GM12878 (cell line): ENCODE measurements around the gene SATL1. TPM values are rescaled to one million over a fixed set of nuclear protein-coding genes. Genes with fewer than 3 reads are reported as not detected.
A peak's percentile ranks its signal among the peaks of the same experiment; 100 is the strongest.

Source experiments
- ATAC-seq: fragments of 200-7000 bp; cut with Tn5 transposase; 3 replicates; pipeline ENCODE4 v1.9.1; 2020; ENCODE audit warnings: mild to moderate bottlenecking, moderate library complexity
- BruUV-seq: library from RNA; stranded (reverse); fragments of 400-500 nt; replicated peaks from 2 replicates; lab custom pipeline; 2021; lab: Mats Ljungman, UMichigan
- CTCF ChIA-PET: fragments of 300-600 bp; sonication (Branson Sonifier 250); formaldehyde crosslinking; extraction: SDS; loops from one replicate; lab custom pipeline; 2021; ENCODE audit warnings: inconsistent platforms; lab: Yijun Ruan, JAX
- POLR2A ChIA-PET: fragments of 350-600 bp; formaldehyde crosslinking; extraction: SDS; loops from one replicate; lab custom pipeline; 2021; ENCODE audit warnings: inconsistent platforms; lab: Charles Lee
- RAD21 ChIA-PET: fragments of 300-600 bp; sonication (Branson Sonifier 250); formaldehyde crosslinking; loops from one replicate; lab custom pipeline; 2023; ENCODE audit warnings: antibody characterized with exemption; ENCODE audit not compliant: unreplicated experiment; lab: Charles Lee
- SMC1A ChIA-PET: fragments of 300-600 bp; sonication (Branson Sonifier 250); formaldehyde crosslinking; loops from one replicate; lab custom pipeline; 2023; ENCODE audit not compliant: unreplicated experiment, uncharacterized antibody; lab: Charles Lee
- DNase-seq: peaks from one replicate; pipeline ENCODE4 v3.0.0-alpha.2; 2011; ENCODE audit warnings: low read depth, low spot score
- FAIRE-seq: peaks from 3 replicates; lab custom pipeline; 2011; peaks lifted over from hg19 to GRCh38; lab: Jason Lieb, UNC
- H2AFZ ChIP-seq: 2 replicates; pipeline ENCODE4 v1.6.0; 2011; ENCODE audit warnings: low read depth, low read length, control low read depth; ENCODE audit not compliant: control insufficient read depth
- H3K27ac ChIP-seq: 2 replicates; pipeline ENCODE4 v1.5.1; 2011; ENCODE audit warnings: control low read depth; ENCODE audit not compliant: control insufficient read depth, insufficient read depth
- H3K27me3 ChIP-seq, 2 experiments: replicated peaks in 1 of 2; 2 replicates each; pipeline versions ENCODE4 v1.6.0 to v1.6.1; 2011; ENCODE audit warnings: low read length in 1 of 2; ENCODE audit not compliant: control insufficient read depth in 2 of 2, insufficient read depth in 2 of 2
- H3K36me3 ChIP-seq, 2 experiments: 2 replicates each; pipeline ENCODE4 v1.5.1; 2011; ENCODE audit warnings: low read length in 1 of 2; ENCODE audit not compliant: control insufficient read depth in 2 of 2, insufficient read depth in 2 of 2
- H3K4me1 ChIP-seq: 2 replicates; pipeline ENCODE4 v1.6.1; 2011; ENCODE audit warnings: mild to moderate bottlenecking, low read length, moderate library complexity, mixed read lengths; ENCODE audit not compliant: control insufficient read depth, insufficient read depth
- H3K4me2 ChIP-seq: 2 replicates; pipeline ENCODE4 v1.6.0; 2011; ENCODE audit warnings: control low read depth; ENCODE audit not compliant: control insufficient read depth, insufficient read depth
- H3K4me3 ChIP-seq: fragments of 200-600 bp; sonication (generic); 2 replicates; pipeline ENCODE4 v1.5.1; 2016
- H3K79me2 ChIP-seq: 2 replicates; pipeline ENCODE4 v1.6.0; 2011; ENCODE audit warnings: low read length; ENCODE audit not compliant: control insufficient read depth, insufficient read depth
- H3K9ac ChIP-seq: 2 replicates; pipeline ENCODE4 v1.8.0; 2011; ENCODE audit warnings: low read length, control low read depth, mixed read lengths; ENCODE audit not compliant: control insufficient read depth, insufficient read depth
- H3K9me3 ChIP-seq: replicated peaks from 3 replicates; pipeline ENCODE4 v1.5.1; 2011; ENCODE audit warnings: mild to moderate bottlenecking, low read length; ENCODE audit not compliant: control insufficient read depth, insufficient read depth
- H4K20me1 ChIP-seq: 2 replicates; pipeline ENCODE4 v1.6.0; 2011; ENCODE audit not compliant: control insufficient read depth, insufficient read depth
- CEBPB ChIP-seq, 2 experiments: fragments of 150-350 bp in 1 of 2; IDR thresholded peaks; 2 replicates each; pipeline ENCODE4 v1.6.1; 2012 to 2014; ENCODE audit warnings: low read depth in 2 of 2, low read length in 2 of 2, borderline replicate concordance in 1 of 2, inconsistent platforms in 1 of 2
- RB1 ChIP-seq: fragments of 450-650 bp; formaldehyde crosslinking; IDR thresholded peaks from 2 replicates; pipeline ENCODE4 v1.6.1; 2017; ENCODE audit warnings: mild to moderate bottlenecking, borderline replicate concordance
- RFX5 ChIP-seq: IDR thresholded peaks from 2 replicates; pipeline ENCODE4 v1.6.1; 2011; ENCODE audit warnings: low read depth, low read length, improper control_type of control experiment
- YY1 ChIP-seq: IDR thresholded peaks from 2 replicates; pipeline ENCODE4 v1.6.1; 2011; ENCODE audit warnings: low read depth, mild to moderate bottlenecking, low read length
- WGBS: methylation state at CpG from one replicate; pipeline ENCODE4 v1.1.6; 2016; ENCODE audit warnings: low lambda C conversion rate; ENCODE audit not compliant: insufficient replicate concordance, insufficient coverage; ENCODE audit errors: missing lambda C conversion rate; 5-methylcytosine and 5-hydroxymethylcytosine counted together
- in situ Hi-C: fragments of 300-500 bp; cut with MboI; formaldehyde crosslinking; loops from 9 replicates; pipeline ENCODE4 v1.14.3; 2018; ENCODE audit warnings: mixed read lengths
- intact Hi-C: fragments of 100-400 bp; cut with micrococcal nuclease; formaldehyde crosslinking; loops from one replicate; pipeline ENCODE4 v1.14.2; 2022; ENCODE audit not compliant: unreplicated experiment
- polyA plus RNA-seq, 11 experiments: library from polyadenylated mRNA; depleted of rRNA in 4 of 11; unstranded in 6 of 11; stranded (reverse) in 5 of 11; fragments of >200 nt; fragmentation: Nextera tagmentation in 4 of 11; fragmentation: Illumina TruSeq in 1 of 11; extraction: Ambion mirVana in 4 of 11; extraction: Trizol in 1 of 11; gene quantifications; 1 replicate in 1 of 11; 2 replicates in 10 of 11; pipeline versions ENCODE4 v1.2.1 to v1.2.3, GENCODE V29; 2011 to 2016; ENCODE audit warnings: inconsistent platforms in 2 of 11, missing spikeins in 2 of 11, low read depth in 1 of 11
- total RNA-seq, 4 experiments: library from RNA; depleted of rRNA in 3 of 4; stranded (reverse); fragments of >200 nt in 3 of 4; fragmentation: Illumina TruSeq in 1 of 4; extraction: Trizol in 1 of 4; gene quantifications; 2 replicates each; pipeline versions ENCODE4 v1.2.1 to v1.2.3, GENCODE V29; 2013 to 2021
- TF ChIP-seq, protein P1 (sequence below): fragments of 450-650 bp; IDR thresholded peaks from 2 replicates; pipeline ENCODE4 v1.6.1; 2017; ENCODE audit warnings: mild to moderate bottlenecking, moderate library complexity
- TF ChIP-seq, protein P2 (sequence below), 3 experiments: IDR thresholded peaks in 2 of 3; conservative IDR thresholded peaks in 1 of 3; 2 replicates each; pipeline ENCODE4 v1.5.1; 2011; ENCODE audit warnings: low read depth in 3 of 3, low read length in 3 of 3, mild to moderate bottlenecking in 3 of 3, control low read depth in 2 of 3, moderate library complexity in 2 of 3, inconsistent platforms in 1 of 3, mixed read lengths in 1 of 3; ENCODE audit not compliant: control insufficient read depth in 2 of 3, insufficient read depth in 1 of 3; ENCODE audit errors: extremely low read depth in 1 of 3

The SATL1 gene
- total and polyA plus RNA-seq, 10 of the 15 experiments (the other 5 are each of a cell fraction or from before 2014, with no cell fraction given), result 0.01 TPM; not detected in 9

DNA sequence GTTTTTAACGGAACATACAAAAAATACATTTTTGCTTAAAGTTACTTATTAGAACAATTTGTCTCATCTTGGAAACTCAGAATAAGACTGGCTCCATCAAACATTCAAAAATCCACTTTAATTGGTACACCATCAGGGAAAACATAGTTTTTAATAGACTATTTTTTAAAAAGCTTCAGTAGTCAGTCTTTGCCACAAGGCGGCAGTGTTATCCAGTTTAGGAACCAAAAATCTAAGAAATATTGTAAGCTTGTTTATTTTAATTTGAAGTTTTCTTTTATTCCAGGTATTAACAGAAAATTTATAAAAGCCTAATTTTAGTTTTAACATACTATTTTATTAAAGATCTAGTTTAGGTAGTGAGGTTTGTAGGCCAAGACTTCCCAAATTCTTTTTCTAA, 132.2 kb downstream of the SATL1 start (continued):
- TF ChIP-seq, protein P1, sequence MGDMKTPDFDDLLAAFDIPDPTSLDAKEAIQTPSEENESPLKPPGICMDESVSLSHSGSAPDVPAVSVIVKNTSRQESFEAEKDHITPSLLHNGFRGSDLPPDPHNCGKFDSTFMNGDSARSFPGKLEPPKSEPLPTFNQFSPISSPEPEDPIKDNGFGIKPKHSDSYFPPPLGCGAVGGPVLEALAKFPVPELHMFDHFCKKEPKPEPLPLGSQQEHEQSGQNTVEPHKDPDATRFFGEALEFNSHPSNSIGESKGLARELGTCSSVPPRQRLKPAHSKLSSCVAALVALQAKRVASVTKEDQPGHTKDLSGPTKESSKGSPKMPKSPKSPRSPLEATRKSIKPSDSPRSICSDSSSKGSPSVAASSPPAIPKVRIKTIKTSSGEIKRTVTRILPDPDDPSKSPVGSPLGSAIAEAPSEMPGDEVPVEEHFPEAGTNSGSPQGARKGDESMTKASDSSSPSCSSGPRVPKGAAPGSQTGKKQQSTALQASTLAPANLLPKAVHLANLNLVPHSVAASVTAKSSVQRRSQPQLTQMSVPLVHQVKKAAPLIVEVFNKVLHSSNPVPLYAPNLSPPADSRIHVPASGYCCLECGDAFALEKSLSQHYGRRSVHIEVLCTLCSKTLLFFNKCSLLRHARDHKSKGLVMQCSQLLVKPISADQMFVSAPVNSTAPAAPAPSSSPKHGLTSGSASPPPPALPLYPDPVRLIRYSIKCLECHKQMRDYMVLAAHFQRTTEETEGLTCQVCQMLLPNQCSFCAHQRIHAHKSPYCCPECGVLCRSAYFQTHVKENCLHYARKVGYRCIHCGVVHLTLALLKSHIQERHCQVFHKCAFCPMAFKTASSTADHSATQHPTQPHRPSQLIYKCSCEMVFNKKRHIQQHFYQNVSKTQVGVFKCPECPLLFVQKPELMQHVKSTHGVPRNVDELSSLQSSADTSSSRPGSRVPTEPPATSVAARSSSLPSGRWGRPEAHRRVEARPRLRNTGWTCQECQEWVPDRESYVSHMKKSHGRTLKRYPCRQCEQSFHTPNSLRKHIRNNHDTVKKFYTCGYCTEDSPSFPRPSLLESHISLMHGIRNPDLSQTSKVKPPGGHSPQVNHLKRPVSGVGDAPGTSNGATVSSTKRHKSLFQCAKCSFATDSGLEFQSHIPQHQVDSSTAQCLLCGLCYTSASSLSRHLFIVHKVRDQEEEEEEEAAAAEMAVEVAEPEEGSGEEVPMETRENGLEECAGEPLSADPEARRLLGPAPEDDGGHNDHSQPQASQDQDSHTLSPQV, result no peak

DNA sequence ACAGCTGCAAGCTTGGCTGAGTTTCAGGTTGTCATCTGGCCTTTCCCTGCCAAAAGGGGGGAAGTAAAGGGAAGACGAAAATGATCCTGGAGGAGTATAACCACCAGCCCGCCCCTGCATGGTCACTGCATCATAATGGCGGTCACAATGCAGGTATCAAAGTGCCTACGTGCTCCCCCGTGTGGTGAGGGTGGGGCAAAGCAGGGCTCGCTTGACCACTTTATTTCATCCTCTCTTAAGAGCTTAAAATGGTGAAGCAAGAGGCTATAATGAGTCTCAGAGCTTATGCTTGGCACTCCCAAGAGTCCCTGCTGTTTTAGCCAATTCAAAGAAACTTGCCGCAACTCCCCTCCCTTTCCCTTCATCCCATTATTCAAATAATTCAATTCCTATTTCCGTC, 134.3 kb downstream of the SATL1 start:
- H3K36me3 ChIP-seq, result no peaks in the 10 kb centered on the region
- 36% methylated on average over 8 of the region's 8 CpGs for whole genome bisulfite sequencing
- no peak overlapping the region for H3K9ac ChIP-seq
- ChIA-PET CTCF (interaction anchor here (0.7 to 6.6 kb wide), 13 partner anchors 9 to 437 kb away, joined by 3 to 66 read pairs (median 4); no protein-coding TSS in a partner anchor), POLR2A (no interaction called here), SMC1A (interaction anchor here (1.6 to 3.5 kb wide), 3 partner anchors 25 to 436 kb away, joined by 5 to 19 read pairs (median 5); no protein-coding TSS in a partner anchor), RAD21 (interaction anchor here (1.0 to 1.7 kb wide), 2 partner anchors 26 to 433 kb away, joined by 3 to 5 read pairs; no protein-coding TSS in a partner anchor)
- in situ Hi-C loops, result no loop called here
- no peak overlapping the region for H2AFZ ChIP-seq
- H3K27me3 ChIP-seq, result no peaks in the 10 kb centered on the region
- no peak overlapping the region for H3K4me3 ChIP-seq
- no peaks in the 10 kb centered on the region for H3K79me2 ChIP-seq
- no peaks in the 10 kb centered on the region for H3K4me1 ChIP-seq
- TF ChIP-seq RB1 (no peak), CEBPB (IDR thresholded peaks at IDR 0.05; ENCODE audit: borderline replicate concordance in 1 of 2, low read depth in 2 of 2, low read length in 2 of 2) (no peak), YY1 (peak; percentile 86), RFX5 (no peak)
- TF ChIP-seq, protein P2, sequence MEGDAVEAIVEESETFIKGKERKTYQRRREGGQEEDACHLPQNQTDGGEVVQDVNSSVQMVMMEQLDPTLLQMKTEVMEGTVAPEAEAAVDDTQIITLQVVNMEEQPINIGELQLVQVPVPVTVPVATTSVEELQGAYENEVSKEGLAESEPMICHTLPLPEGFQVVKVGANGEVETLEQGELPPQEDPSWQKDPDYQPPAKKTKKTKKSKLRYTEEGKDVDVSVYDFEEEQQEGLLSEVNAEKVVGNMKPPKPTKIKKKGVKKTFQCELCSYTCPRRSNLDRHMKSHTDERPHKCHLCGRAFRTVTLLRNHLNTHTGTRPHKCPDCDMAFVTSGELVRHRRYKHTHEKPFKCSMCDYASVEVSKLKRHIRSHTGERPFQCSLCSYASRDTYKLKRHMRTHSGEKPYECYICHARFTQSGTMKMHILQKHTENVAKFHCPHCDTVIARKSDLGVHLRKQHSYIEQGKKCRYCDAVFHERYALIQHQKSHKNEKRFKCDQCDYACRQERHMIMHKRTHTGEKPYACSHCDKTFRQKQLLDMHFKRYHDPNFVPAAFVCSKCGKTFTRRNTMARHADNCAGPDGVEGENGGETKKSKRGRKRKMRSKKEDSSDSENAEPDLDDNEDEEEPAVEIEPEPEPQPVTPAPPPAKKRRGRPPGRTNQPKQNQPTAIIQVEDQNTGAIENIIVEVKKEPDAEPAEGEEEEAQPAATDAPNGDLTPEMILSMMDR (IDR thresholded peaks at IDR 0.05 in 2 of 3, conservative IDR thresholded peaks at IDR 0.05 in 1 of 3; ENCODE audit: control insufficient read depth in 2 of 3, extremely low read depth in 1 of 3, insufficient read depth in 1 of 3, low read depth in 3 of 3, low read length in 3 of 3), result peak; percentile 28 to 46 (median 38); a peak in 5 of 6 replicates
- FAIRE-seq (no peak), ATAC-seq (peak; percentile 77), DNase-seq (no peak)
- H3K4me2 ChIP-seq, result no peak overlapping the region
- H4K20me1 ChIP-seq, result no peaks in the 10 kb centered on the region
- no TSS peak for BruUV-seq
- intact Hi-C loops, result no loop called here
- H3K27ac ChIP-seq, result no peak overlapping the region
- no peaks in the 10 kb centered on the region for H3K9me3 ChIP-seq
